AG08395 (cell line): ENCODE results near the gene CORIN.

ENCODE experiments used
- DNase-seq: peaks from one replicate; pipeline ENCODE4 v3.0.0; 2012; ENCODE audit warnings: mixed read lengths, low spot score

CORIN gene

DNA sequence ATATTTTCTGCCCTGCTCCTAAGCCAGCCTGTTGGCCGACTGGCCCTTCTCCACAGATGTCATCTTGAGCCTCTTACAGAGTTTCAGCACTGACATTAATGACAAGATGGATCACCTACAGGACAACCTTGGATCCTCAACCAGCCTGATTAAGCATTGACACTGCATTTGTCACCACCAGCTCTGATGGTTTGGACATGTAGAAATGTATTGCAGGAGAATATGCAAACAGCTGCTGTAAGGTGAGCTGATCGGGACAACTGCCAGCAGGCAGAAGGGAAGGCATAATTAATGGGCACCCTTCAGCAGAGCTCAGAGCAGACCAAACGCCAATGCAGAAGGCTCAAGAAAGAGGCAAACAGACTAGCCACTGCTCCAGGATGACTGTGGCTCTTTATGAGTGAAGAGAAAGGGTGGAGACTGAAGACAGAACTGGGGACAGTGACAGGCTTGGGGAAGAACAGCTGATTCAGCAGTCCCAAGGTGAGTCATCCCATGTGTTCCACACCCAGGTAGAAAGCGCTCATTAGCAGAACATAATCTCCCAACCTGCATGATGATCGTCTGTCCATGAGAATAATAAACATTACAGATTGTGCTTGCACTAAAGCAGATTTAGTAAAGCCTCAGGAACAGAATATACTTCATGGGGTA lies 6.7 kb downstream of the CORIN start:
- DNase-seq: no peak

DNA sequence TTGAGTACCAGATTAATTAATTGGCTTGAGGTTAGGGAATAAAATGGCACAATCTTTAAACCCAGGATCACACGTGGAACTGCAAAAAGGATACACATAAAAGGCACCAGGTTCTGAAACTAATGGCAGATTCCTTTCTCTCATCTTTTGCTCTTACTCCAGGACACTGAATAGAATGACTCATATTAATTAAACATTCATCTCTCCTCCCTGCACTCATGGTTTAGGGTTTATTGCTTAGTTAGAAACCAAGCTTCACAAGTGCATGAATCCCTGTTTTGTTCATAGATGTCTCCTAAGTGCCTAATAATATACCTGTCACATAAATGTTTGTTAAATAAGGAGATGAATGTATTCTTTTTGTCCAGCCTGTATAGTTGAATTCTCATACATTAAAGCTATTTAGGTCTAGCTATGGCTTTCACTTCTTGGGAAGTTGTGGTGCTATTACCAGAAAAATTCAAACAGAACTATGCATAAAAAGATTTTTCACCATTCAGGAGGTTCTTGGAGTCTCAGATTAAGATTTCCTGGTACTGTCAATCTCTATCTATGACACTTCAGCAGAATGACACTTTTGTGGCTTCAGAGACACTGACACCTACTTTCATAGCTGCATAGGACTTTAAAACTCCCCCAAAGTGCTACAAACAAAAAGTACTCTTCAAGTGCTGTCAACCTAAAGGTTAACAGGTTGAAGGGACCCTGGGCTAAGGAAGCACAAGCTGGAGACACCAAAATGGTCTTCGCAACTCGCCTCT lies 7.4 kb downstream of the CORIN start:
- DNase-seq: no peak

DNA sequence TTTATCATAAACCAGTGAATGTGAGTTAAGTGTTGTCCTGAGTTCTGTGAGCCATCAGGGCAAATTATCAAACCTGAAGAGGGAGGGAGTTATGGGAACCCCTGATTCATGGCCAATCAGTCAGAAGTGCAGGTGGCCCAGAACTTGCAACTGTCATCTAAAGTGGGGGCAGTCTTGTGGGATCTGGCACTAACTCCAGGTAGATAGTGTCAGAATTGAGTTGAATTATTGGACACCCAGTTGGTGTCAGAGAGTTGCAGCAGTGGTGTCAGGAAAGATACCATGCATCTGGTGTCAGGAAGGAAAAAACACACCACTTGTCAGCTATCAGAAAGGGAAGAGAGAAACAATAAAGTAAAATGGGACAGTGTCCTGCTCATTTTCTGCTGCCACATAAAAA lies 8.4 kb downstream of the CORIN start:
- DNase-seq: no peak

DNA sequence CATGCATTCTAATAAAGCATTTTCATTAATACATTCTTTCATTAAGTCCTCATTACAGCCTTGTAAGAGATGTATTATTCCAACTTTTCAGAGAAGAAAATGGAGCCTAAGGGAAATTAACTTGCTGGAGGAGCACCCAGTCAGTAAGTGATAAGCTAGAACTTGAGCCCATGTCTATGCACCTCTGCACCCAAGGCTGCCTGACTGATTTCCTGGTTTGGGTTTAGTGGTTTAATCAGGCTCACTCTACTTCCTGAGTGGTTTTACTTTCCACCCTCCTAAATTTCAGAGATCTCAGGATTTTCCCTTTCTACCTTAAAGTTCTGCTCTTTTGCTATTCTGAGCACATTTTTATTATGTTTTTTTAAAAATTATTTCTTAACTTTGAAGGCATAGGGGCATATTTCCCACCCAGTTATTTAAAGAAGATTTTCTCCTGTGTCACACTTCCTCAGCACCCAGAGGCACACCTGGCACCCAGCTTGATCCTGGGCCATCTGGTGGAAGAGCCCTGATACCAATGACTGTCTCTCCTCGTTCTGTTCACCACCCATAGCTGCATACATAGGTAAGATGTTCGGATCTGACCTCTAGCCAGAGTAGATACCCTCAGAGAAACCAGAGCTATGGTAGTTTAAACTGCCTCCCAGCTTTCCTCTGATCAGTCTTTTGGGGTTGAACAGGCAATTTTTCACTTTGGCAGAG lies 10.4 kb downstream of the CORIN start:
- no peak for DNase-seq

DNA sequence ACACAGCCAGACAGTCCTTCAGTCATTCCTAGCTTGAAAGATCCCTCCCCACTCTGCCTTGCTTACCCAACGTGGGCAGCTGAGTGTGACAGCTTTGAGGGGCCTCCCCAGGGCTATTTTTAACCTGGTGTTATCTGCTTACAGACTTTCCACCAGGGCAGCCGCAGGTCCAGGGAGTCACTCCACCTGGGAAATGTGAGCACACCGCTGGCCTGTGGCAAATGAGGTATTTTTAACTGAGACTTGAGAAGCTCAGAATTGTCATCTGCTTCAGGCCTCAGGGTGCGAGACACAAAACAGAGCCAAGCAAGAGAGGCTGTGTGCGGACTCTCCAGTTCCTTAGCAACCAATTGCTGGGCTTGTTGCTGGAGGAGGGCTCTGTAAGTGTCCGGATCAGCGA lies 13.0 kb downstream of the CORIN start:
- DNase-seq: no peak

DNA sequence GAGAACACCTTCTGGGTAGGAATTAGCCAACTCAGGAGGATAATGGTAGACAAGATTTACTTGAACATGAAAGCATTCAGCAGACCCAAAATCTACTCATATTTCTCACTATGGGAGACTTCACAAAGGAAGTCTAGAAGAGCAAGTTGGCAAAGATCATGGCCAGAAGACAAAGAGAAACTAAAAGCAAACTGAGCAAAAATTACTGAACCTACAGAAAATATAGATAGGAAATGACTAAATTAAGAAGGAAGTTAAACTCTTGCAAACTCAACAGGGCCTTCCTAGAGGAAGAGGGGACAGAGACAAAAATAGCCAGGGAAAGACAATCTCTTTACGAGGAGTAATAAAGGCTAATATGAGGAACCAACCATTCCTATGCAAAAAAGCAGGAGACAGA lies 18.7 kb downstream of the CORIN start:
- no peak for DNase-seq

DNA sequence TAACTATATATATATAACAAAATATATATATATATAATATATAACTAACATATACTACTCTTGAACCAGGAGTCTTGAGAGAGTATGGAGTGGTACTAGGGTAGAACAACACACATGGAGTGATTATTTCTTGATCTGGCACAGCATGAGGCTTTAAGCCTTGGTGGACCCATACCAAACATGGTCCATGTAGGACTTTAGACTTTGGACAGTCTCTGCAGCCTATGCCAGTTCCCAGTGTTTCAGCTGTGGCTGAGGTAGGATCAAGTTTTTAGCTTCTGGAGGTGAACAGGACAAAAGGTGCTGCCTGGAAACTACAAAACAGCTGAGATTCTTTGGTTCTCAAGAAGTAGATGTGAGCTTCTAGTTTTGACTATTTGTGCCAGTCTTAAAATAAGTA lies 20.6 kb downstream of the CORIN start:
- DNase-seq: no peak

DNA sequence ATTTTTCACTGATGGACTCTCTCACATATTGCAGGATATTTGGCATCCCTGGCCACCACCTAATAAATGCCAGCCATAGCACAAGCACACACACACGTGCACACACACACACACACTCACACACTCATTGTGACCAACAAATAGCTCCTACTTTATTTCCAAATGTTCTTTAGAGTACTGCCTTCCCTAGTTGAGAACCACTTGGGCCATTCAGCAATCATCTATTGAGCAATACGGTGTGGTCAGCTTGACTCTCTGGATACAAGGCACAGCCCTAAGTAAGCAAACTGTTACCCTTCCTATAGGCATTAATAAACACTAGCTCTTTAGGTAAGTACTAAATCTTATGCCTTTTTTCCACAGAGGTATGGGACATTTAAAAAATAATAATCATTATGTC lies 21.1 kb downstream of the CORIN start:
- DNase-seq: no peak

DNA sequence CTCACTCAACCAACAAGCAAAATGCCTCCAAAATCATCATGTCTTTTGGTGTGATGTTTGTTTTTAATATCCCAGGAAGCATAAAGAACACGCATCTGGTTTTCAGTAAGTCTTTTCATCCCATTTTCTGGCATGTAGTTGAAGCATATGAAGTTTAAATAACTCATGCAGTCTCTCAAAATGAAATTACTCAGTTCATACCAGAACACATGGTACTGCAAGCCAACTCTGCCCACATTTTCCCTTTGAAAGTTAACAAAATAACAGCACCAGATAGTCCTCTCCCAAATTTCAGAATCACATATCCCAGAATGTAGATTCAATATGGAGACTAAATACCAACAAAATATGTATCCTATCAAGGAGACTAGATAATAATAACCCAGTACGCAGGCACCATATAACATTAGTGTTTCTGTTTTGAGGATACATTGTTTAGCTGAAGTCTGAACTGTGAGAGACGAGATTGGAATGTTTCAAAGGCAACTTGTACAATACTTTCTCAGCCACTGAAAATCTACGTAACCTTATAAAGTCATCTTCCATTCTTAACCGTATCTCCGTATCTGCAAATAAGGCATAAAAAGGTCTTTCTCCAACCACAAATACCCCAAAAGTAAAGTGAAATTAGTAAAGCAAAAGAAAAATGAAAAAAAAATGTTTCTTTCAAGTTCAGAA lies 23.1 kb downstream of the CORIN start:
- no peak for DNase-seq

DNA sequence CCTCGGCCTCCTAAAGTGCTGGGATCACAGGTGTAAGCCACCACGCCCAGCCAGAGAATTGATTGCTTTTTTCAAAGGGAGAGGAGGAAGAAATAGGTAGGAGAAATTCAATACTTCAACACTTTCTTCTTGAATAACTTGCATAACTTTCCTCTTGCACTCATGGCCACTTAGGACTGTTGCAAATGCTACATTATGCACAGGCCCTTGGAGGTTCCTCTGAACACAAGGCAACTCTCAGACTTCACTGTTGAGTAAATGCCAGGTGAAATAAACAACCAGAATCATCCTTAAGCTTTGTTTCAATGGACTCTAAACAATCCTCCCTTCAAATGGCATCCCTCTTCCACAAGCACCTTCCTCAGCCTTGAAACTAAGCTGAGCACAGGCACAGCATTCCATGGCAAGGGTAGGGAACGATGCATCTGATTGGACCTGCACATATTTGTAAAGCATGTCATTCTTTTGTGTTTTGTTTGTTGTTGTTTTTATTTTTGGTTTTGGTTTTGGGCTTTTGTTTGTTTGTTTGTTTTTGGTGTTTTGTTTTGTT lies 28.1 kb downstream of the CORIN start:
- no peak for DNase-seq

DNA sequence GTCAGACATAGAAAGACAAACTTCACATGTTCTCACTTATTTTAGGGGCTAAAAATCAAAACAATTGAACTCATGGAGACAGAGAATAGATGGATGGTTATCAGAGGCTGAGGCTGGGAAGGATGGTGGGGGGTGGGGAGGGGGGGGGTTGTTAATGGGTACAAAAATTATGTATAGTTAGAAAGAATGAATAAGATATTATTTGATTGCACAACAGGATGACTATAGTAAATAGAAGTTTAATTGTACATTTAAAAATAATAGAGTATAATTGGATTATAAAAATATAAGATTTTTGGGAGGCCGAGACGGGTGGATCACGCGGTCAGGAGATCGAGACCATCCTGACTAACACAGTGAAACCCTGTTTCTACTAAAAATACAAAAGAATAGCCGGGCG lies 33.3 kb downstream of the CORIN start:
- no peak for DNase-seq

DNA sequence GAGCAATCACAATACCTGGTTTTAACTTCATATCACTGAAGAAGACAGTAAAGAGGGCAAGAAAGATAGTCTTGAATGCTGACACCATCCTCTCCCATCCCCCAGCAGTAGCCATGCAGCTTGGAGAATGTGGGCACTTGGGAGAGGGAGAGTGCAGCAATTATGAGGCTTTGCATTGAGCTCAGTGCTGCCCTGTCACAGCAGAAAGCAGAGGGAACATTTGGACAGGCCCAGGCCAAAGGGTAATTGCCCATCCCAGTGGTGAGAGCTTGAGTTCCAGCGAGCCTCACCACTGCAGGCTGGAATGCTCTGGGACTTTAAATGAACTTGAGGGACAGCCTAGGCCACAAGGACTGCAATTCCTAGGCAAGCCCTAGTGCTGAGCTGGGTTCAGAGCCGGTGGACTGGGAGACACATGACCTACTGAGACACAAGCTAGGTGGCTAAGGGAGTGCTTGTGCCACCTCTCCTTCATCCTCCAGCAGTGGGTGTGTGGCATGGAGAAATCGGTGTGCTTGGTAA lies 36.3 kb downstream of the CORIN start:
- no peak for DNase-seq

DNA sequence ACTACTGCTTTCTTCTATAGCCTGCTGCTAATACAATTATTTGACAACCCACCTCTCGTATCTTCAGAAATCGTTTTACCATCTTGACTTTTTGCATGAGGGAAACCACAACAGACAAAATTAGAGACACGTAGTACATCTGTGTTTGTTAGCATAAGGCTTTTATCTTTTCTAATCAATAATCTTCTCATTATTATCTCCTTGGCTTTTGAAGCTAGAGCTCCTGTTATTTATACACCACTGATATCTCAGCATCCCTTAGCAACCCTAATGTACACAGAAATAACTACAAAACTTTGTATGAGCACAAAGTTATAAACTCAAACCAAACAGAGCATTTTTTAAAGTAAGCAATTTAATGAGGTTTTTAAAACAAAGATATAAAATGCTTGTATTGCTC lies 39.7 kb downstream of the CORIN start:
- no peak for DNase-seq

DNA sequence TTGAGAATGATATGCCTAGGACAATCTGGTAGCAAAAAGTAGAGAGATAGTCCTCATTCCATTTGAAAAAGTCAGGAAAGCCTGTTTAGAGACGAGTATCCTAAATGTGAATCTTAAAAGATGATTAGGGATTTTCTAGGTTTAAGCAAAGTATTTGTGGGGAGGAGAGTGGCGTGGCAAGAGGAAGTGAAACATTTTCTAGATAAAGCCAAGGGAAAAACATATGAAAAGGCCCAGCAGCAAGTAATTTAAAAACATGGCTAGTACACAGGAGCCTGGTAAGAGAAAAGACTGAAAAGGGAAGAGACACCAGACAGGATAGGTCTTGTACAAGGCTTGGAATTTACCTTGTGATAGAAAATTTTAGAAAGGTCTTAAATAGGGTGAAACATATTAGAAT lies 45.9 kb downstream of the CORIN start:
- DNase-seq: no peak

DNA sequence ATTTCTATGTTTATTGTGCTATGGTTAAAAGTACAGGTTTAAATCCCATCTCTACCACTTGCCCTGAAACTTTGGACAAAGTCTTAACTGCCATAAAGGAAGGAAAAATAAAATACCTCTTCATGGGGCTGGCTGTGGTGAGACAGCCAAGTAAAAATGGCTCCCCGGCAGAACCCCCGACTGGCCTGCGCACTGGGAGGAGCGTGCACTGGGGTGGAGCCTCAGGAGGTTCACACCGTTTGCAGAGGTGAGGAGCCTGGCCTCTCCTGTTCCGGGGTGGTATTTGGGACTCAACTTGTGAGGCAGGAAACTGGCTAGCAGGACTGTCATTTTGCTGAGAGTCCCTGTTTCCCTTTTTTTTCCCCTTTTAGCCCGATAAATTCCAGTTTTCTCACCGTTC lies 47.8 kb downstream of the CORIN start:
- no peak for DNase-seq

DNA sequence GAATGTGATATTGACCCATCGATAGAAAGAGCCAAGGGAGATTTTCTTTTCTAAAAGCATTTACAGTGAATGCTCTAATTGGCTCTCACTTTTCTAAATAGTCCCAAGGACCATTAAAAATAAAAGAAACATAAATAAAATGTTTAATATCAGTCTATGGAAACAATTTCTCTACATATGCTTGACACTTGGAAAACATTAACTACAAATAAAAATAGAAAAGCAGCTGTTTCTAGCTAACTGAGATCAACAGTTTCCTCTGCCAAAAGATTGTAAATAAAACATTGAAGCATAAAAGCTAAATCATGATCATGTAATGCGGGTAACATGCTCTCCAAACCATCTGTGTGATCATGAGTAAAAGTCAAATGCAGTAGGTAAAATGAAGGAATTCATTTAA lies 49.7 kb downstream of the CORIN start:
- DNase-seq: no peak

DNA sequence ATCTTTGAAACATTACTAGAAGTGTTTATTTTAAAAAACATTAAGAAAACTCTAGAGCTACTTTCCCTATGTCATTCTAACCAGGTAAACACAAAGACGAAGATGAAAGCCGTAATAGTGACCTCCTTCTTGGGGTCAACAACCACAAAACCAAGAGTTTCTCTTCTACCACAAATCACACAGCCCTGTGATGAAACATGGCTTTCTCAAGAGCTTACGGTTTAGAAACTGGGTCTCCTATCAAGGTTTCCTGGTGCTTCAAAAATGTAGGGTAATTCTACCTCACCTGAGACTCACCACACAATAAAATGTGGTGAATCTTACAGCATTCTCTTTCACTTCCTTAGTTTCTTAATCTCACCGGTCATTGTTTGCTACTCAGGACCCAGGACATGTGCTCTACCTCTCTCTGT lies 50.9 kb downstream of the CORIN start:
- DNase-seq: no peak

DNA sequence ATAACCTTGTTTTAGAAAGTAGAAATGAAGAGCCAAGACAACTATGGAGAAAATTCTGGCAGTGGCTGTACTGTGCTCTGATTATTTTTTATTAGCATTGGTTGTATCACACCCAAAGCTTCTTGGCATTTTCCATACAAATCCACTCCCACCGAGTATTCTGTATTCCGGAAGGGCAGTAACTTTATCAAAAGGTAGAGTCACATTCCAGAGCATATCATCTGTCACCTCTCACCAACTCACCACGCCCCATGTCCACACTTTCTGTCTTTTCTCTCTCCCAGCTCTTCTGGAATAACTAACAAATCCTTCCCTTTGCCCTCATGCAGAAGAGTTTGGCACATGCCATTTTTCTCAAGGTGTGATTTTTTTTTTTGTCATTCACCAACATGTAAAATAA lies 52.7 kb downstream of the CORIN start:
- no peak for DNase-seq

DNA sequence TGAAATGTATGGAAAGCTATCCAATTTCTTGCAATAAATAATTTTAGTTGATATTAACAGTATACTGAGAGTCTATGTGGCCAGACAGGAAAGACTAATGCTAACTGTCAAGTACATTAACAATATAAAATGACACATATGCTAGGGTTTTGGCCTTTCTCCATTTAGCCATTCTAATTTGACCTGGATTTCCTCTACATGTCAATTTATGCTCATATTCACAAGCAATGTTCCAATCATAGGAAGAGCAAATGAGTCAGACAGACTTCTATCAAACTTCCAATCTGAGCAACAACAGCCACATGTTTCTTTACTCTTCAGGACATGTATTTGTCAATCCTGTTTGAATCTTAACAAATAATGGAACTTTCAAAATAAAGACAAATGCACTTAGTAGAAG lies 53.6 kb downstream of the CORIN start:
- no peak for DNase-seq

DNA sequence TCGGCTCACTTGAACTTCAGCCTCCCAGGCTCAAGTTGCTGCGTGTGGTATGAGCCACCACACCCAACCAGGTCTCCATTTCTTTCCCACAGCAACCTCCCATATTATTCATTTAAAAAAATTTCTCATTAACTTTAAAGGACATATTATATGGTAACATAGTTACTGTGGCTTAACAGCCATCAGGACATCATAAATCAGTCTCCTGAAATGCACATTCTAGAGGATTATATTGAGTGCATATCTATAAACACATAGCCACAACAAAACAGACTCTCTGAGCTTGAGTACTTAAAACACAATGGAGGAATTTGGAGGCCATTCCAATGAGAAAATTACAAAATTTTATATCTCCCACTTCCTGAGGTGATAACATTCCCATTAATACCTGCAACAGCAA lies 61.5 kb downstream of the CORIN start:
- DNase-seq: no peak

DNA sequence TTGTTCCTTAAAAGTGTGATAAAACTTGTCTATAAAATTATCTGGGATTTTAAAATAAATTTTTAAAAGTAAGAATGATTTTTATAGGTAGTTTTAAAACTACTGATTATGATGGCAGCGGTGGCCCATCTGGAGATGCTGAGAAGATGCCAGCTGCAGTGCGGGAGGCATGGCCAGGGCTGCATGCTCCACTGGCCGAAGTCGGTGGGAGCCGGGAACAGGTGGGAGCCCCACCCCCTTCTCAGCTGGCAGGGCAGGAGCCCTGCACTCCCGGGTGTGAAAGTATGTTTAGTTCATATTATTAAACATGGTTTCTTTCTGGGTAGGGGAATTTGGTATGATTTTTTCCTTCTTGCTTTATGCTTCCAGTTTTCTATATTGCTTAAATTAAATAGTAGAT lies 63.8 kb downstream of the CORIN start:
- no peak for DNase-seq

DNA sequence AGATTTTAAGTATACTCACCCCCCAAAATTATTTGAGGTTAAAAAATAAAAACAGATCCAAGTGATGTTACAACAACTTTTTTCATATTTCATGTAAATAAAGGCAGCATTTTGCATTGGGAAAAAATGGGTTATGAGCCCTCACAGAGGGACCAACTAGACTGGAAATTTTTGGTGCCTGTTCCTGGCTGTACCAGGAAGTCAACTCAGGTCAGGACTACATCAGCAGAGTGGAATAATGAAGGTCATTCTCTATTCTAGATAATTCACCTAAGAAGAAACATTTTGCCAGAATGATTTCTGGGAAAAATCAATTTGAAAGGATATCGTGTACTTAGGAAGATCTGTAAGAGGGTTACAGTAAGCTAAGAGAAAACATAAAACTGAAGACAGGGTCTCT lies 66.8 kb downstream of the CORIN start:
- no peak for DNase-seq
